Right ventricle myocardium superior (tissue), 1 donor: Measurements from ENCODE around the gene AGO3. TPM values are rescaled to one million over a fixed set of nuclear protein-coding genes. Genes with fewer than 3 reads are reported as not detected.
A peak's percentile ranks its signal among the peaks of the same experiment; 100 is the strongest.

Experiments
- ATAC-seq: fragments of 200-7000 bp; cut with Tn5 transposase; one replicate; pipeline ENCODE4 v1.9.1; 2020; ENCODE audit warnings: mild to moderate bottlenecking; ENCODE audit not compliant: poor library complexity
- DNase-seq: peaks from one replicate; pipeline ENCODE4 v3.0.0-alpha.2; 2020
- intact Hi-C: fragments of 100-400 bp; cut with DNase I; formaldehyde crosslinking; loops from one replicate; pipeline ENCODE4 v1.11.2; 2022
- total RNA-seq: library from RNA; stranded (reverse); fragmentation: NEBNext Ultra II Directional; extraction: Animal tissue kit (Norgen Biotek cat#: 25700); gene quantifications from one replicate; pipeline ENCODE4 v1.2.1, GENCODE V29; 2021
- donor health status: DM: no; HTN: yes; CAD: no; lungs with severe emphysema.

The AGO3 gene
- total RNA-seq, 1 donor from 2014 or later = 12.7 TPM

GRCh38 chr1:36101546-36101945 is 170.6 kb downstream of the AGO3 start:
- no peak for ATAC-seq
- DNase-seq = no peak

GRCh38 chr1:36106269-36106668 is 175.4 kb downstream of the AGO3 start:
- ATAC-seq (no peak), DNase-seq (no peak)
- intact Hi-C loops = no loop called here

More at GRCh38 chr1:36101546-36101945, 170.6 kb downstream of the AGO3 start:
- intact Hi-C loops = loop anchor here (5.0 kb wide), 1 partner anchor 36 kb away; no protein-coding TSS in a partner anchor

- intact Hi-C loops = no loop called here
- ATAC-seq (no peak), DNase-seq (no peak)
Measured at GRCh38 chr1:36107394-36107793, 176.5 kb downstream of the AGO3 start.

GRCh38 chr1:36108314-36108713 is 177.4 kb downstream of the AGO3 start:
- intact Hi-C loops = no loop called here
- no peak for ATAC-seq
- no peak for DNase-seq

- intact Hi-C loops = no loop called here
- ATAC-seq (no peak), DNase-seq (no peak)
Measured at GRCh38 chr1:36109041-36109679, 178.3 kb downstream of the AGO3 start.

GRCh38 chr1:36111151-36111550 is 180.2 kb downstream of the AGO3 start:
- ATAC-seq (no peak), DNase-seq (no peak)
- intact Hi-C loops = no loop called here

- DNase-seq (no peak), ATAC-seq (no peak)
- intact Hi-C loops = no loop called here
Measured at GRCh38 chr1:36112823-36113222, 181.9 kb downstream of the AGO3 start.

- intact Hi-C loops = no loop called here
- ATAC-seq (no peak), DNase-seq (no peak)
Measured at GRCh38 chr1:36114371-36114770, 183.5 kb downstream of the AGO3 start.

GRCh38 chr1:36115200-36115669 is 184.3 kb downstream of the AGO3 start:
- intact Hi-C loops = no loop called here
- ATAC-seq (peak; percentile 44), DNase-seq (peak; percentile 58)

GRCh38 chr1:36115931-36116330 is 185.0 kb downstream of the AGO3 start:
- intact Hi-C loops = no loop called here
- ATAC-seq (peak; percentile 47), DNase-seq (no peak)

GRCh38 chr1:36116901-36117300 is 186.0 kb downstream of the AGO3 start:
- no peak for ATAC-seq
- DNase-seq = no peak
- intact Hi-C loops = no loop called here

GRCh38 chr1:36118447-36119204 is 187.7 kb downstream of the AGO3 start:
- no peak for ATAC-seq
- intact Hi-C loops = no loop called here
- DNase-seq = no peak

GRCh38 chr1:36119456-36119855 is 188.6 kb downstream of the AGO3 start:
- no peak for DNase-seq
- intact Hi-C loops = no loop called here
- no peak for ATAC-seq

Other genes with a start within 250 kb of the AGO3 start
- gene C1orf216, start 212.2 kb upstream of the AGO3 start, total RNA-seq = 10.4 TPM
- 1.1 TPM for gene CLSPN, start 161.1 kb upstream of the AGO3 start, total RNA-seq
- 20.2 TPM for gene AGO4, start 123.1 kb upstream of the AGO3 start, total RNA-seq
- gene AGO1, start 47.9 kb upstream of the AGO3 start, total RNA-seq = 17.5 TPM
- not detected for gene TEKT2, start 153.0 kb downstream of the AGO3 start, total RNA-seq
- gene ADPRS, start 157.8 kb downstream of the AGO3 start, total RNA-seq = 19.1 TPM
- 1.4 TPM for gene COL8A2, start 194.1 kb downstream of the AGO3 start, total RNA-seq
- gene TRAPPC3, start 218.4 kb downstream of the AGO3 start, total RNA-seq = 59.6 TPM
- gene MAP7D1, start 225.1 kb downstream of the AGO3 start, total RNA-seq = 390 TPM